SKM-1 treated with dmso at 0.1 percent for 144 hours (cell line): ENCODE measurements around the gene KCNJ3.

Experiments
- DNase-seq: peaks from one replicate; lab custom pipeline; 2025; ENCODE audit not compliant: unreplicated experiment; lab: John Stamatoyannopoulos, UW

KCNJ3 gene

GRCh38 chr2:154698296-154698720 lies at the start of gene KCNJ3:
TSS of gene KCNJ3 (plus strand) at chr2:154698695. CDS start at chr2:154698776, 81 bp downstream.
- no peak for DNase-seq

GRCh38 chr2:154655499-154655898 lies 43.0 kb upstream of the KCNJ3 start:
- DNase-seq = no peak

GRCh38 chr2:154658854-154659253 lies 39.6 kb upstream of the KCNJ3 start:
- no peak for DNase-seq

- DNase-seq = no peak
Measured at GRCh38 chr2:154664248-154664647, 34.2 kb upstream of the KCNJ3 start.

- no peak for DNase-seq
Measured at GRCh38 chr2:154670083-154670482, 28.4 kb upstream of the KCNJ3 start.

- DNase-seq = no peak
Measured at GRCh38 chr2:154673694-154674093, 24.8 kb upstream of the KCNJ3 start.

- DNase-seq = no peak
Measured at GRCh38 chr2:154677401-154677800, 21.1 kb upstream of the KCNJ3 start.

- DNase-seq = no peak
Measured at GRCh38 chr2:154681741-154682140, 16.8 kb upstream of the KCNJ3 start.

GRCh38 chr2:154686162-154686561 lies 12.3 kb upstream of the KCNJ3 start:
- peak; percentile 10 for DNase-seq

- DNase-seq = no peak
Measured at GRCh38 chr2:154688373-154688772, 10.1 kb upstream of the KCNJ3 start.

GRCh38 chr2:154689158-154689557 lies 9.3 kb upstream of the KCNJ3 start:
- no peak for DNase-seq

- no peak for DNase-seq
Measured at GRCh38 chr2:154692927-154693326, 5.6 kb upstream of the KCNJ3 start.

- no peak for DNase-seq
Measured at GRCh38 chr2:154693741-154694340, 4.7 kb upstream of the KCNJ3 start.

GRCh38 chr2:154694881-154695280 lies 3.6 kb upstream of the KCNJ3 start:
- DNase-seq = no peak

- DNase-seq = no peak
Measured at GRCh38 chr2:154696369-154696768, 2.1 kb upstream of the KCNJ3 start.

GRCh38 chr2:154696810-154697417 lies 1.6 kb upstream of the KCNJ3 start:
- DNase-seq = no peak

- DNase-seq = no peak
Measured at GRCh38 chr2:154697418-154698252, 860 bp upstream of the KCNJ3 start.

GRCh38 chr2:154698721-154699574 lies 453 bp downstream of the KCNJ3 start:
- no peak for DNase-seq

GRCh38 chr2:154699575-154699930 lies 1.1 kb downstream of the KCNJ3 start:
- DNase-seq = no peak

GRCh38 chr2:154700136-154700535 lies 1.6 kb downstream of the KCNJ3 start:
- no peak for DNase-seq

- no peak for DNase-seq
Measured at GRCh38 chr2:154704991-154705390, 6.5 kb downstream of the KCNJ3 start.
